ENCODE results near the gene PTPRA. TPM values are rescaled to one million over a fixed set of nuclear protein-coding genes. Genes with fewer than 3 reads are reported as not detected.
"Not testable (repeated sequence)": the region's sequence is repeated elsewhere in the genome, so short reads cannot be mapped to it uniquely, and the experiment has no call there.

PTPRA gene
- total and polyA plus RNA-seq, 5 experiments from 2014 or later = 24.6 to 106 (median 51.4) TPM

GRCh38 chr20:2991532-2991931 lies 118.3 kb downstream of the PTPRA start:
- POLR2A ChIA-PET = interaction anchor here (1.0 kb wide), 1 partner anchor 22 kb away, joined by 4 read pairs; no protein-coding TSS in a partner anchor
- DNase-seq (no peak), ATAC-seq (no peak)
- no peak overlapping the region for H3K4me3 Mint-ChIP-seq
- H3K36me3 Mint-ChIP-seq = peaks cover 0 to 95% (median 34%) of the 10 kb centered on the region in 3 donors
- no peak overlapping the region for H3K27ac Mint-ChIP-seq
- H3K4me1 Mint-ChIP-seq = peaks cover 0 to 3% (median under 1%) of the 10 kb centered on the region in 4 donors
- H3K9me3 Mint-ChIP-seq = no peaks in the 10 kb centered on the region
- no peaks in the 10 kb centered on the region for H3K27me3 Mint-ChIP-seq

GRCh38 chr20:2993250-2993649 lies 120.0 kb downstream of the PTPRA start:
- Mint-ChIP-seq H3K4me1 (peaks cover 0 to 2% (median under 1%) of the 10 kb centered on the region in 4 donors), H3K27ac (peak overlapping the region in 3 of 10 donors; percentile 2 to 77 (median 66)), H3K36me3 (peaks cover 0 to 86% (median 25%) of the 10 kb centered on the region in 3 donors), H3K4me3 (no peak overlapping the region), H3K27me3 (no peaks in the 10 kb centered on the region), H3K9me3 (no peaks in the 10 kb centered on the region)
- DNase-seq = no peak
- no peak for ATAC-seq
- POLR2A ChIA-PET = no interaction called here

- peaks cover 0 to 2% (median under 1%) of the 10 kb centered on the region in 4 donors for H3K4me1 Mint-ChIP-seq
- DNase-seq (no peak), ATAC-seq (no peak)
- peaks cover 0 to 69% (median 12%) of the 10 kb centered on the region in 3 donors for H3K36me3 Mint-ChIP-seq
- no peaks in the 10 kb centered on the region for H3K9me3 Mint-ChIP-seq
- POLR2A ChIA-PET = no interaction called here
- no peaks in the 10 kb centered on the region for H3K27me3 Mint-ChIP-seq
- peak overlapping the region in 2 of 10 donors; percentile 50 to 80 for H3K27ac Mint-ChIP-seq
- no peak overlapping the region for H3K4me3 Mint-ChIP-seq
Measured at GRCh38 chr20:2995796-2996195, 122.5 kb downstream of the PTPRA start.

- Mint-ChIP-seq H3K27me3 (no peaks in the 10 kb centered on the region), H3K4me1 (peaks cover 0 to 4% (median 2%) of the 10 kb centered on the region in 4 donors), H3K9me3 (no peaks in the 10 kb centered on the region), H3K36me3 (peaks cover 0 to 52% (median 2%) of the 10 kb centered on the region in 3 donors), H3K27ac (peak overlapping the region in 2 of 10 donors; percentile 2 to 53), H3K4me3 (no peak overlapping the region)
- ATAC-seq = no peak
- no peak for DNase-seq
- POLR2A ChIA-PET = no interaction called here
Measured at GRCh38 chr20:2998728-2999127, 125.4 kb downstream of the PTPRA start.

GRCh38 chr20:3000852-3001523 lies 127.7 kb downstream of the PTPRA start:
- H3K4me1 Mint-ChIP-seq = peaks cover 0 to 4% (median 2%) of the 10 kb centered on the region in 4 donors
- peak overlapping the region in 2 of 10 donors; percentile 21 to 27 for H3K27ac Mint-ChIP-seq
- peak in 4 of 10 donors; percentile 8 to 64 (median 47) for DNase-seq
- POLR2A ChIA-PET = interaction anchor here (0.8 kb wide), 1 partner anchor 287 kb away, joined by 3 read pairs; no protein-coding TSS in a partner anchor
- H3K36me3 Mint-ChIP-seq = peaks cover 0 to 50% (median 2%) of the 10 kb centered on the region in 3 donors
- peak; percentile 65 to 73 for ATAC-seq
- no peaks in the 10 kb centered on the region for H3K9me3 Mint-ChIP-seq
- no peak overlapping the region for H3K4me3 Mint-ChIP-seq
- H3K27me3 Mint-ChIP-seq = no peaks in the 10 kb centered on the region

- H3K27ac Mint-ChIP-seq = no peak overlapping the region
- peaks cover 0 to 4% (median under 1%) of the 10 kb centered on the region in 4 donors for H3K4me1 Mint-ChIP-seq
- H3K4me3 Mint-ChIP-seq = no peak overlapping the region
- peaks cover 2 to 55% (median 5%) of the 10 kb centered on the region in 3 donors for H3K36me3 Mint-ChIP-seq
- no peaks in the 10 kb centered on the region for H3K27me3 Mint-ChIP-seq
- POLR2A ChIA-PET = no interaction called here
- H3K9me3 Mint-ChIP-seq = no peaks in the 10 kb centered on the region
- DNase-seq (no peak), ATAC-seq (no peak)
Measured at GRCh38 chr20:3003416-3003815, 130.1 kb downstream of the PTPRA start.

- peaks cover 0 to 3% (median 1%) of the 10 kb centered on the region in 4 donors for H3K4me1 Mint-ChIP-seq
Measured at GRCh38 chr20:3010985-3011723, 137.9 kb downstream of the PTPRA start.

GRCh38 chr20:3011752-3012151 lies 138.5 kb downstream of the PTPRA start:
- no peak for ATAC-seq
- Mint-ChIP-seq H3K4me1 (peaks cover 0 to 3% (median 1%) of the 10 kb centered on the region in 4 donors), H3K4me3 (no peak overlapping the region), H3K27me3 (no peaks in the 10 kb centered on the region), H3K9me3 (no peaks in the 10 kb centered on the region), H3K27ac (peak overlapping the region in 2 of 10 donors; percentile 45 to 84), H3K36me3 (peaks cover 14 to 59% (median 15%) of the 10 kb centered on the region in 3 donors)
- no peak for DNase-seq
- POLR2A ChIA-PET = no interaction called here

More at GRCh38 chr20:3010985-3011723, 137.9 kb downstream of the PTPRA start:
- Mint-ChIP-seq H3K27me3 (no peaks in the 10 kb centered on the region), H3K27ac (peak overlapping the region in 3 of 10 donors; percentile 1 to 84 (median 6)), H3K36me3 (peaks cover 14 to 56% (median 14%) of the 10 kb centered on the region in 3 donors), H3K9me3 (no peaks in the 10 kb centered on the region), H3K4me3 (no peak overlapping the region)
- ATAC-seq = no peak
- DNase-seq = no peak
- POLR2A ChIA-PET = no interaction called here

GRCh38 chr20:3013771-3014170 lies 140.5 kb downstream of the PTPRA start:
- ATAC-seq (no peak), DNase-seq (no peak)
- no peaks in the 10 kb centered on the region for H3K27me3 Mint-ChIP-seq
- peak overlapping the region in 1 of 10 donors; percentile 58 for H3K27ac Mint-ChIP-seq
- no peak overlapping the region for H3K4me3 Mint-ChIP-seq
- peaks cover 0 to 3% (median 1%) of the 10 kb centered on the region in 4 donors for H3K4me1 Mint-ChIP-seq
- POLR2A ChIA-PET = interaction anchor here (0.5 kb wide), 1 partner anchor 27 kb away, joined by 4 read pairs; no protein-coding TSS in a partner anchor
- peaks cover 9 to 55% (median 17%) of the 10 kb centered on the region in 3 donors for H3K36me3 Mint-ChIP-seq
- H3K9me3 Mint-ChIP-seq = no peaks in the 10 kb centered on the region

- H3K4me3 Mint-ChIP-seq = no peak overlapping the region
- H3K9me3 Mint-ChIP-seq = no peaks in the 10 kb centered on the region
- POLR2A ChIA-PET = no interaction called here
- H3K27ac Mint-ChIP-seq = peak overlapping the region in 1 of 10 donors; percentile 33
- no peak for ATAC-seq
- peaks cover 5 to 51% (median 14%) of the 10 kb centered on the region in 3 donors for H3K36me3 Mint-ChIP-seq
- H3K27me3 Mint-ChIP-seq = no peaks in the 10 kb centered on the region
- DNase-seq = no peak
- H3K4me1 Mint-ChIP-seq = peaks cover 0 to 3% (median 0%) of the 10 kb centered on the region in 4 donors
Measured at GRCh38 chr20:3014179-3014578, 140.9 kb downstream of the PTPRA start.

- DNase-seq = no peak
- H3K27ac Mint-ChIP-seq = peak overlapping the region in 2 of 10 donors; percentile 9 to 83
Measured at GRCh38 chr20:3014662-3015061, 141.4 kb downstream of the PTPRA start.

GRCh38 chr20:3015302-3015701 lies 142.0 kb downstream of the PTPRA start:
- ATAC-seq, H3K9me3 Mint-ChIP-seq, H3K4me1 Mint-ChIP-seq, DNase-seq, H3K27me3 Mint-ChIP-seq, H3K4me3 Mint-ChIP-seq: not testable (repeated sequence)
- POLR2A ChIA-PET = interaction anchor here (0.6 kb wide), 1 partner anchor 141 kb away, joined by 5 read pairs; no protein-coding TSS in a partner anchor
- Mint-ChIP-seq H3K27ac (peak overlapping the region in 2 of 10 donors; percentile 69 to 83), H3K36me3 (peaks cover 0 to 45% (median 9%) of the 10 kb centered on the region in 3 donors)

More at GRCh38 chr20:3014662-3015061, 141.4 kb downstream of the PTPRA start:
- peaks cover 0 to 3% (median 0%) of the 10 kb centered on the region in 4 donors for H3K4me1 Mint-ChIP-seq
- no peak overlapping the region for H3K4me3 Mint-ChIP-seq
- ATAC-seq = no peak
- no peaks in the 10 kb centered on the region for H3K27me3 Mint-ChIP-seq
- H3K9me3 Mint-ChIP-seq = no peaks in the 10 kb centered on the region
- peaks cover under 1 to 50% (median 9%) of the 10 kb centered on the region in 3 donors for H3K36me3 Mint-ChIP-seq
- POLR2A ChIA-PET = interaction anchor here (0.6 kb wide), 1 partner anchor 142 kb away, joined by 5 read pairs; no protein-coding TSS in a partner anchor

Data from naive thymus-derived CD8-positive, alpha-beta T cell (primary cell).